ENCODE data around the gene UBTD2. TPM values are rescaled to one million over a fixed set of nuclear protein-coding genes. Genes with fewer than 3 reads are reported as not detected.

Gene UBTD2
- total and polyA plus RNA-seq, 10 of the 15 experiments (the other 5 are each of a cell fraction or from before 2014, with no cell fraction given): 7.7 to 30.5 (median 19.4) TPM

DNA sequence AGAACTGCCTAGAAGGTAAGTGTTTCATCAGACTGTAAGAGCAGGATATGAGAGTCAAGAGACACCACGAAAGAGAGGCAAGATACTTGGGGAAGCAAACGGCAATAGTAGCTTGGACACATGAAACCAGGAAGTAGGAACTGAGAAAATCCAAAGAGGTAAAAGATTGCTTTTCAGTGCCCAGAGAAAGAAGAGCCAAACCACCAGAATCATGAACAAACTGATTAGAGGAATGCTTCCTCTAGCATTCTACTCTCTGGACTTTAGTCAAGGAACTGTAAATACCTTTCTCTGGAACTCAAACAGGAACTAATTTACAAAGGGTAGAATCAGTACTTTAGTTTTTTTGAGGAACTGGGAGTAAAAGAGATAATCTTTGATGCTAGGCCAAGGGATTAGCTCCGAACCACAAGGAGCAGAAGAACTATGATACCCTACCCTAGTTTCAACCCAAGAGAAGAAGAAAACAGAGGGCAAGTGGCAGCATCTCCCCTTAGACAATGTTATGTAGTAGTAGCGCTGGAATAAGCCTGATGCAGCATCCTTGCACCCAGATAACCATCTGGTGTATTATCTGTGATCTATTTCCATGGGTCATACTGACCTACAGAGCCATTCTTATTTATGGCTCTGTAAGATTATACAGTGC is 48.3 kb downstream of the UBTD2 start:
- no TSS peak for BruUV-seq (replicated peaks)
- Histone ChIP-seq H3K27me3 (replicated peaks in 1 of 2; ENCODE audit: control insufficient read depth in 2 of 2, insufficient read depth in 2 of 2, low read length in 1 of 2) (no peaks in the 10 kb centered on the region), H3K4me1 (ENCODE audit: control insufficient read depth, insufficient read depth, low read length) (peaks cover 37% of the 10 kb centered on the region), H3K36me3 (ENCODE audit: control insufficient read depth in 2 of 2, insufficient read depth in 2 of 2, low read length in 1 of 2) (peaks cover 1 to 13% of the 10 kb centered on the region in 2 experiments; a peak in 3 of 4 replicates), H3K4me3 (peak overlapping the region; percentile 28; the same call in 1 of the 2 replicates), H3K9me3 (replicated peaks; ENCODE audit: control insufficient read depth, insufficient read depth, low read length) (no peaks in the 10 kb centered on the region; the same call in 2 of the 3 replicates), H3K27ac (ENCODE audit: control insufficient read depth, insufficient read depth) (peak overlapping the region; percentile 65), H3K9ac (ENCODE audit: control insufficient read depth, insufficient read depth, low read length) (no peak overlapping the region), H3K4me2 (ENCODE audit: control insufficient read depth, insufficient read depth) (peak overlapping the region; percentile 78), H3K79me2 (ENCODE audit: control insufficient read depth, insufficient read depth, low read length) (peaks cover 35% of the 10 kb centered on the region), H4K20me1 (ENCODE audit: control insufficient read depth, insufficient read depth) (no peaks in the 10 kb centered on the region), H2AFZ (ENCODE audit: control insufficient read depth, low read depth, low read length) (no peak overlapping the region)
- in situ Hi-C loops (cut with MboI): no loop called here
- SMC1A ChIA-PET (ENCODE audit: uncharacterized antibody, unreplicated experiment): interaction anchor here (0.8 to 1.0 kb wide), 3 partner anchors 11 to 49 kb away, joined by 3 read pairs; no protein-coding TSS in a partner anchor
- POLR2A ChIA-PET: interaction anchor here (0.6 to 1.8 kb wide), 3 partner anchors 10 to 929 kb away, joined by 3 to 5 read pairs (median 5); partner anchors contain the start of gene UBTD2
- CTCF ChIA-PET: interaction anchor here (0.6 to 2.6 kb wide), 5 partner anchors 8 to 58 kb away, joined by 3 to 7 read pairs (median 4); no protein-coding TSS in a partner anchor
- DNase-seq (ENCODE audit: low read depth, low spot score) (peak; percentile 59), FAIRE-seq (peak; percentile 79), ATAC-seq (peak; percentile 84)
- 15% methylated on average over 4 of the region's 4 CpGs for WGBS (ENCODE audit: insufficient coverage, insufficient replicate concordance, low lambda C conversion rate, missing lambda C conversion rate)
- intact Hi-C loops (cut with micrococcal nuclease; ENCODE audit: unreplicated experiment): loop anchor here (5.0 kb wide), 1 partner anchor 42 kb away; no protein-coding TSS in a partner anchor
- RAD21 ChIA-PET (ENCODE audit: unreplicated experiment): no interaction called here
- TF ChIP-seq TCF7 (IDR thresholded peaks at IDR 0.05; ENCODE audit: borderline replicate concordance): peak; percentile 47; the same call in 1 of the 2 replicates
- TF ChIP-seq IKZF1 (conservative IDR thresholded peaks at IDR 0.05): peak; percentile 79
- 0 out of 2 replicates have a peak, but pooled peaks have one; percentile 25 for TF ChIP-seq CREB1 (IDR thresholded peaks at IDR 0.05; ENCODE audit: low read depth)
- TF ChIP-seq SPI1 (IDR thresholded peaks at IDR 0.05; ENCODE audit: borderline replicate concordance, insufficient read depth, low read depth, low read length): peak; percentile 90
- TF ChIP-seq ATF2 (IDR thresholded peaks at IDR 0.05; ENCODE audit: low read length): peak; percentile 57
- TF ChIP-seq MEF2A (IDR thresholded peaks at IDR 0.05; ENCODE audit: insufficient read depth, low read depth, low read length): 0 out of 2 replicates have a peak, but pooled peaks have one; percentile 30
- TF ChIP-seq DPF2 (IDR thresholded peaks at IDR 0.05): peak; percentile 55; the same call in 1 of the 2 replicates
- peak; percentile 75 for TF ChIP-seq EED (IDR thresholded peaks at IDR 0.05; ENCODE audit: low read depth)
- peak; percentile 76 for TF ChIP-seq RUNX3 (IDR thresholded peaks at IDR 0.05; ENCODE audit: low read length)
- 0 out of 2 replicates have a peak, but pooled peaks have one; percentile 66 for TF ChIP-seq ZNF217 (IDR thresholded peaks at IDR 0.05)
- TF ChIP-seq TARDBP (IDR thresholded peaks at IDR 0.05; ENCODE audit: borderline replicate concordance): no peak
- TF ChIP-seq MTA3 (IDR thresholded peaks at IDR 0.05; ENCODE audit: borderline replicate concordance, low read length): peak; percentile 58; the same call in 1 of the 2 replicates
- 0 out of 2 replicates have a peak, but pooled peaks have one; percentile 41 for TF ChIP-seq RELB (IDR thresholded peaks at IDR 0.05; ENCODE audit: low read depth)
- peak; percentile 82 for TF ChIP-seq IKZF2 (IDR thresholded peaks at IDR 0.05)
- TF ChIP-seq CREM (IDR thresholded peaks at IDR 0.05; ENCODE audit: low read depth): no peak
- TF ChIP-seq MTA2 (IDR thresholded peaks at IDR 0.05; ENCODE audit: low read depth): peak; percentile 52; the same call in 1 of the 2 replicates
- no peak for TF ChIP-seq ZBTB11 (CRISPR knock-in tag; IDR thresholded peaks at IDR 0.05)
- no peak for TF ChIP-seq CHD2 (IDR thresholded peaks at IDR 0.05; ENCODE audit: borderline replicate concordance, low read depth, low read length)
- TF ChIP-seq JUNB (IDR thresholded peaks at IDR 0.05): peak; percentile 35
